DOHH2 (cell line): Measurements from ENCODE around the gene PSTPIP1.

ENCODE experiments used
- H3F3A ChIP-seq: fragments of 200-600 bp; sonication (generic), shearing (Covaris generic); 2 replicates; pipeline ENCODE4 v1.6.0; 2016; ENCODE audit warnings: antibody characterized with exemption, mild to moderate bottlenecking; ENCODE audit not compliant: control insufficient read depth, insufficient read depth
- H3K27ac ChIP-seq: fragments of 200-600 bp; sonication (generic); 2 replicates; pipeline ENCODE4 v1.5.1; 2014; ENCODE audit warnings: low read depth, mild to moderate bottlenecking, low read length, moderate library complexity
- H3K27me3 ChIP-seq: fragments of 200-600 bp; sonication (generic); 2 replicates; pipeline ENCODE4 v1.6.1; 2014; ENCODE audit warnings: mild to moderate bottlenecking, low read length, mixed read lengths; ENCODE audit not compliant: control insufficient read depth
- H3K36me3 ChIP-seq: fragments of 200-600 bp; sonication (generic); 2 replicates; pipeline ENCODE4 v1.6.1; 2014; ENCODE audit warnings: mild to moderate bottlenecking, low read length, moderate library complexity, mixed read lengths; ENCODE audit not compliant: control insufficient read depth
- H3K4me1 ChIP-seq: fragments of 200-600 bp; sonication (generic); 2 replicates; pipeline ENCODE4 v1.6.1; 2014; ENCODE audit warnings: mild to moderate bottlenecking, low read length, mixed read lengths; ENCODE audit not compliant: control insufficient read depth
- H3K4me2 ChIP-seq: fragments of 200-600 bp; sonication (generic); 2 replicates; pipeline ENCODE4 v1.6.0; 2014; ENCODE audit warnings: mild to moderate bottlenecking, low read length, moderate library complexity
- H3K4me3 ChIP-seq: fragments of 200-600 bp; sonication (generic); 2 replicates; pipeline ENCODE4 v1.5.1; 2014; ENCODE audit warnings: mild to moderate bottlenecking, low read length, mixed read lengths
- H3K79me2 ChIP-seq: fragments of 200-600 bp; sonication (generic); 2 replicates; pipeline ENCODE4 v1.6.1; 2014; ENCODE audit warnings: mild to moderate bottlenecking, low read length, mixed read lengths; ENCODE audit not compliant: control insufficient read depth
- H3K9me2 ChIP-seq: fragments of 200-600 bp; sonication (generic); replicated peaks from 2 replicates; pipeline ENCODE4 v1.6.1; 2014; ENCODE audit warnings: mild to moderate bottlenecking, low read length, mixed read lengths; ENCODE audit not compliant: control insufficient read depth
- H3K9me3 ChIP-seq: fragments of 200-600 bp; sonication (generic); 2 replicates; pipeline ENCODE4 v1.6.1; 2014; ENCODE audit warnings: antibody characterized with exemption, low read length, mixed read lengths; ENCODE audit not compliant: control insufficient read depth, insufficient read depth
- H4K20me1 ChIP-seq: fragments of 200-600 bp; sonication (generic); 2 replicates; pipeline ENCODE4 v1.6.0; 2014; ENCODE audit warnings: low read depth, mild to moderate bottlenecking, antibody characterized with exemption, low read length, moderate library complexity; ENCODE audit not compliant: control insufficient read depth, insufficient read depth
- EZH2phosphoT487 ChIP-seq: fragments of 200-600 bp; sonication (generic); IDR thresholded peaks from 2 replicates; pipeline ENCODE4 v1.6.1; 2017; ENCODE audit warnings: borderline replicate concordance, mild to moderate bottlenecking, antibody characterized with exemption, low read length, moderate library complexity, mixed read lengths
- TF ChIP-seq, protein P1 (sequence below): fragments of 200-600 bp; sonication (generic); IDR thresholded peaks from one replicate; pipeline ENCODE4 v1.5.1; 2014; ENCODE audit warnings: antibody characterized with exemption, mild to moderate bottlenecking, low read depth, low read length; ENCODE audit not compliant: poor library complexity, severe bottlenecking

PSTPIP1 gene

DNA sequence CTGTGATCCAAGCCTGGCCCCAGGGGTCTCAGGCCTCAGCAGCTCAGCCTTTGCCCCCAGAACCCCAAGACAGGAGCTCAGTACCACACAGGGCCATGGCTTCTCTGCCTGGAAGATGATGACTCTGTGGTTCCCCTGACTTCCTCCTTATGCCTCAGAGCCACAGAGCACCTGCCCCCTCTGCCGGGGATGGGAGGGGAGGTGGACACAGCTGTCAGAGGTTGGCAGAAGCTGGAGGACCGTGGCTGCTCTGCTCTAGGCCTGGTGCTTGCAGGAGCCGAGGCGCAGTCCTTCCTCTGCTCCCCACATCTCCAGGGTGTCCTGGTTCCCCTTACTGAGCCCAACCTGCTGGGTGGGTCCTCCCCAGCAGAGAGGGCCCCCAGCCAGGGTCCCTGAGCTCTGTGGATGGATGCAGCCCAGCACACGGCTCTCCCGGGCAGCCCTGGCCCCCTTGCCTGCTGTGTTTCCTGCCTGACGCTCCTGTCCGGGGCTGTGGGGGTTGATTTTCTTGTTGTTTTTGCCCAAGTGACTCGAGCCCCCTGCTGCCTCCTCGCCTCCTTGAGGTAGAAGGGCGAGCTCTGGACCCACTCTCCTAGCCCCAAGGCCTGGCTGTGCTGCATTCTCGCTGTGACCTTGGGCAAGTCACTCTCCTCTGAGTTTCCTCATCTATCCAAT, 36.6 kb downstream of the PSTPIP1 start:
- Histone ChIP-seq H4K20me1 (no peaks in the 10 kb centered on the region), H3K27ac (no peak overlapping the region), H3K4me2 (no peak overlapping the region), H3K4me3 (no peak overlapping the region), H3K9me2 (no peaks in the 10 kb centered on the region), H3K9me3 (no peaks in the 10 kb centered on the region), H3K27me3 (no peaks in the 10 kb centered on the region), H3F3A (no peaks in the 10 kb centered on the region), H3K4me1 (no peaks in the 10 kb centered on the region), H3K79me2 (no peaks in the 10 kb centered on the region), H3K36me3 (peaks cover 7% of the 10 kb centered on the region)
- TF ChIP-seq, protein P1, sequence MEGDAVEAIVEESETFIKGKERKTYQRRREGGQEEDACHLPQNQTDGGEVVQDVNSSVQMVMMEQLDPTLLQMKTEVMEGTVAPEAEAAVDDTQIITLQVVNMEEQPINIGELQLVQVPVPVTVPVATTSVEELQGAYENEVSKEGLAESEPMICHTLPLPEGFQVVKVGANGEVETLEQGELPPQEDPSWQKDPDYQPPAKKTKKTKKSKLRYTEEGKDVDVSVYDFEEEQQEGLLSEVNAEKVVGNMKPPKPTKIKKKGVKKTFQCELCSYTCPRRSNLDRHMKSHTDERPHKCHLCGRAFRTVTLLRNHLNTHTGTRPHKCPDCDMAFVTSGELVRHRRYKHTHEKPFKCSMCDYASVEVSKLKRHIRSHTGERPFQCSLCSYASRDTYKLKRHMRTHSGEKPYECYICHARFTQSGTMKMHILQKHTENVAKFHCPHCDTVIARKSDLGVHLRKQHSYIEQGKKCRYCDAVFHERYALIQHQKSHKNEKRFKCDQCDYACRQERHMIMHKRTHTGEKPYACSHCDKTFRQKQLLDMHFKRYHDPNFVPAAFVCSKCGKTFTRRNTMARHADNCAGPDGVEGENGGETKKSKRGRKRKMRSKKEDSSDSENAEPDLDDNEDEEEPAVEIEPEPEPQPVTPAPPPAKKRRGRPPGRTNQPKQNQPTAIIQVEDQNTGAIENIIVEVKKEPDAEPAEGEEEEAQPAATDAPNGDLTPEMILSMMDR, result peak; percentile 29
- no peak for TF ChIP-seq EZH2phosphoT487

DNA sequence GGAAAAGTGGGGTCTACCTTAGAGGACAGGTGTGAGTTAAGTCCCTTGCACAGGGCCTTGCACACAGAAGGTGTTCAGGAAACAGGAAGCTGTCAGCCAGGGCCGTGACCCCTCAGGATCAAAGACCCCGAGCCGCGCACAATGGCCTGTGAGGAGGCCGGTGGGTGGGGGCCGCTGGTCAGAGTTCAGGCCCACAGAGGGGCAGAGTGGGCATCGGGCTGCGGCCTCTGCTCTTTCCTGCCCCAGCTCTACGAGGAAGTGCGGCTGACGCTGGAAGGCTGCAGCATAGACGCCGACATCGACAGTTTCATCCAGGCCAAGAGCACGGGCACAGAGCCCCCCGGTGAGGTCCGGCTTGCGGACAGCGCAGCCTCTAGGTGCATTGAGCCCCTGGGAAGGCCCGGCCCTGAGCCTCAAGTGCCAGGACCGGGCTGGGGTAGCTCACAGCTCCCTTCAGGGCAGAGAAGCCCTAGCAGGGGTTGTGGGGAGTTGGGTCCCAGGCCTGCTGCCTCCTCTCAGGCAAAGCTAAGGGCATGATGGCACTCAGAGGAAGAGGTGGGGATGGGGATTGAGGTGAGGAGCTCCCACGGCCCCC, 37.2 kb downstream of the PSTPIP1 start:
- H3K4me1 ChIP-seq, result no peaks in the 10 kb centered on the region
- H3K27ac ChIP-seq, result no peak overlapping the region
- no peaks in the 10 kb centered on the region for H4K20me1 ChIP-seq
- H3K4me3 ChIP-seq, result no peak overlapping the region
- H3K27me3 ChIP-seq, result no peaks in the 10 kb centered on the region
- peaks cover 12% of the 10 kb centered on the region for H3K36me3 ChIP-seq
- H3K4me2 ChIP-seq, result no peak overlapping the region
- no peaks in the 10 kb centered on the region for H3F3A ChIP-seq
- peaks cover 2% of the 10 kb centered on the region; the same call in 1 of the 2 replicates for H3K9me3 ChIP-seq
- H3K9me2 ChIP-seq, result no peaks in the 10 kb centered on the region
- H3K79me2 ChIP-seq, result no peaks in the 10 kb centered on the region
- TF ChIP-seq, protein P1, result no peak
- no peak for TF ChIP-seq EZH2phosphoT487

DNA sequence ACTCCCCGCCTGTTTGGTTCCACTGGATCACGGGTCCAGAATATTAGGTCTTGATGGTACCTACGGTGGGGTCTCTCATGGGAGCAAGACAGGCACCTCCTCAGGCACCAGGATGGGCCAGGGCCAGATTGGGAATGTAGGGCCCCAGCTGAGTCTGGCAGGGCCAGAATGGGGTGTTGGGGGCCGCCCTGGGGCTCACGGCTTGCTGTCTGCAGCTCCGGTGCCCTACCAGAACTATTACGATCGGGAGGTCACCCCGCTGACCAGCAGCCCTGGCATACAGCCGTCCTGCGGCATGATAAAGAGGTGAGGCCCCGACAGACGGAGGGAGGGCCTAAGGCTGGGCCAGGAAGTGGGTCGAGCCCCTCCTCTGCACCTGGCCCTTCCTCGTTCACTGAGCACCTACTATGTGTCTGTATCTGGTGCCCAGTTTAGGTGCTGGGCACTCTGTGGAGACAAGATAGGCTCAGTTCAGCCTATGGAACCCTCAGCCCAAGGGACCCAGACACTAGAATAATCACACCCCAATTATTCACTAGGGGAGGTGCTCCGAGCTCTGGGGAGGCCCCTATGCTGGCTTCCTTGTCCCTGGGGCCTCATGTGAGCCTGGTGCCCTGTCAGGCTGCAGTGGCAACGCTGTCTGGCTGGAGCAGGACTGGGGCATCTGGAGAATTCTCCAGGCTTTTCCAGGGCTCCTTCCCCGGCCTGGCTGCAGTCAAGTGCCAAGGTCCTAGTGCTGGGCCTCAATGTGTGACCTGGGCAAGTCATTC, 37.9 kb downstream of the PSTPIP1 start:
- H3K9me2 ChIP-seq, result no peaks in the 10 kb centered on the region

More for the DNA sequence above, 37.9 kb downstream of the PSTPIP1 start:
- Histone ChIP-seq H3F3A (no peaks in the 10 kb centered on the region), H3K27ac (no peak overlapping the region), H3K27me3 (no peaks in the 10 kb centered on the region), H3K4me2 (no peak overlapping the region), H3K36me3 (peaks cover 19% of the 10 kb centered on the region), H3K79me2 (no peaks in the 10 kb centered on the region), H3K9me3 (peaks cover 9% of the 10 kb centered on the region; the same call in 1 of the 2 replicates), H4K20me1 (no peaks in the 10 kb centered on the region), H3K4me1 (no peaks in the 10 kb centered on the region), H3K4me3 (no peak overlapping the region)
- TF ChIP-seq EZH2phosphoT487, result no peak
- TF ChIP-seq, protein P1, result no peak
